HG02623 (cell line): Measurements from ENCODE around the gene MYO6.

Experiments
- ATAC-seq: cut with Tn5 transposase; IDR thresholded peaks from one replicate; pipeline ENCODE4 v1.9.1; 2021; ENCODE audit warnings: moderate library complexity; ENCODE audit not compliant: unreplicated experiment

The MYO6 gene

GRCh38 chr6:75819776-75820487 lies 70.9 kb downstream of the MYO6 start:
- no peak for ATAC-seq

- peak; percentile 71 for ATAC-seq
Observed at GRCh38 chr6:75824160-75824559, 75.1 kb downstream of the MYO6 start.

- no peak for ATAC-seq
Observed at GRCh38 chr6:75827163-75827562, 78.1 kb downstream of the MYO6 start.

DNA sequence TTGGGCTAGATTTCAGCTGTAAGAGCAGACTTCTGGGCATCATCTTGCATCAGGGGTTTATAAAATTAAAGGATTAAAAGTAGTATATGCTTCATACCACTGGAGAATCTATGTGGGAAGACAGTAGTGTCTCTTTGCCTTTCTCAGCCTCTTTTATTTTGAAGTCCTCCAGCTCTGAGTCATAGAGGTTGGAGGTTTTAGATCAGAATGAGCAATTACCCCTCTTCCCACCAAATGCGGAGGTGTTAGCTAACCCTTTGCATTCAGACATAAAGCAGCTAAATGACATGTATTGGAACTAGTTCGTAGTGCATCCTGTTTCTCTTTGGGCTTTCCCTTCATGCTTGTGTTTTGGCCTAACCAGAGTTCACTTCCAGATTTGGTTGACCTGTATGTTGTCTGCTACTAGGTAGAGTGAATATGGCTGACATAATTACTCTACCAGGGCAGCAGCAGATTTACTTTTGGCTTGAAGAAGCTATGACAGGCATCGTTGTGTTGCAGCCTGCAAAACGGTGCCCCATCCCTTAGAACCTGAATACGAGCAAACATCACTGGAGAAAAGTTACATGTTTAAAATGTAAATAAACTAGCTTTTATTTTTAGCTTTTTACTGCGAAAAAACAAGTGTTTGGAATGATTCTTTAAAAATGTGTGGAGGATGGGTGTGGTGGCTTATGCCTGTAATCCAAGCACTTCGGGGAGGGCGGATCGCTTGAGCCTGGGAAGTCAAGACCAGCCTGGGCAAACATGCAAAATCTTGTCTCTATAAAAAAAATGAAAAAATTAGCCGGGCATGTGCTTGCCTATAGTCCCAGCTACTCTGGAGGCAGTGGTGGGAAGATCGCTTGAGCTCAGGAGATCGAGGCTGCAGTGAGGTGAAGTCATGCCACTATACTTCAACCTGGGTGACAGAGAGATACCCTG lies 82.2 kb downstream of the MYO6 start:
- peak; percentile 74 for ATAC-seq

GRCh38 chr6:75834447-75834846 lies 85.4 kb downstream of the MYO6 start:
- no peak for ATAC-seq

DNA sequence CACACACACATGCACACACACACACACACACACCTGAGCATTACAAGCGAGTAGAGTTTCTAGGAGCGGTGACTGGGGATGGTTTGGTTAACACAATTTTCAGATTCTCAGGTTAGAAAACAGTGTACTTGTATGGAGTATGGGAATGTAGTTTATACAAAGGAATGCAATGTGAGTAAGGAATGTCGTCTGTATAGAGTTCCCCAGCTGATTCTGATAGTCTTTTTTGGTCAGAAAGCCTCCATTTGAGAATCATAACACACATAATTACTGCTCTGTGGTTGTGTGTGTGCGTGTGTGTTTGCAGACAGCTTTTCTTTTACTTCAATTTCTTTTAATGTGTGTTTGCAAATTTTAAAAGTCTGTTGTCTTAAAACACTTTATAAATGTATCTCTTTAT lies 93.2 kb downstream of the MYO6 start:
- ATAC-seq = no peak

- ATAC-seq = no peak
Observed at GRCh38 chr6:75842732-75843131, 93.7 kb downstream of the MYO6 start.

GRCh38 chr6:75843396-75843795 lies 94.4 kb downstream of the MYO6 start:
- ATAC-seq = no peak

- no peak for ATAC-seq
Observed at GRCh38 chr6:75848274-75848673, 99.2 kb downstream of the MYO6 start.

DNA sequence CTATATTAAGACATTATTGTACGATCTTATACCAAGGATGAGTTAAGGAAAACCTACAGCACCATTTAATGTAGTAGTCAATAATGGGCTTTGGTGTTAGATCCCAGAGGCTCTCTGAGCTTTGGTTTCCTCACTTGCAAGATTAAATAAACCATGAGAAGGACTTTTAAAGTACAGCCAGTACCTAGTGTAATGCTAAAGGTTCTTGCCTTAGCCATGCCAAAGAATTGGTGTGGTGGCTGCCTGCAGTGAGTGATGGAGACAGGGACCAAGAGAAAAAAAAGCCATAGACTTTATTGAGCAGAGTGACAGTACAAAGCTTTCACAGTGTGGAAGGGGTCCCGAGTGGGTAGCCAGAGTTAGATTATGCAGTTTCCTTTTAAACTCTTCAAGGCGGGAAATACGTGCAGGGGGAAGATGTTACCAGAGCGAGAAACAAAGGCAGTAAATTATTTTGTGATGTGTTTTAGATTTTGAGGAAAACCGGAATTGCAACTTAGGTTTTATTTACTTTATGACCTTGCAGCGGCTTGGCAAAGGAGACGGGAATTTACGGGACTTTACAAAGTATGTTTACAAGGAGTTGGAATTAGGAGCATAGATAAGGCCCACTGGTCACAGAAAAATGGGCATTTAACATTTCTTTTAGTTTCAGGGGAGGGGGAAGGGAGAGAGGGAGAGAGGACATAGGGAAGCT lies 100.4 kb downstream of the MYO6 start:
- no peak for ATAC-seq

DNA sequence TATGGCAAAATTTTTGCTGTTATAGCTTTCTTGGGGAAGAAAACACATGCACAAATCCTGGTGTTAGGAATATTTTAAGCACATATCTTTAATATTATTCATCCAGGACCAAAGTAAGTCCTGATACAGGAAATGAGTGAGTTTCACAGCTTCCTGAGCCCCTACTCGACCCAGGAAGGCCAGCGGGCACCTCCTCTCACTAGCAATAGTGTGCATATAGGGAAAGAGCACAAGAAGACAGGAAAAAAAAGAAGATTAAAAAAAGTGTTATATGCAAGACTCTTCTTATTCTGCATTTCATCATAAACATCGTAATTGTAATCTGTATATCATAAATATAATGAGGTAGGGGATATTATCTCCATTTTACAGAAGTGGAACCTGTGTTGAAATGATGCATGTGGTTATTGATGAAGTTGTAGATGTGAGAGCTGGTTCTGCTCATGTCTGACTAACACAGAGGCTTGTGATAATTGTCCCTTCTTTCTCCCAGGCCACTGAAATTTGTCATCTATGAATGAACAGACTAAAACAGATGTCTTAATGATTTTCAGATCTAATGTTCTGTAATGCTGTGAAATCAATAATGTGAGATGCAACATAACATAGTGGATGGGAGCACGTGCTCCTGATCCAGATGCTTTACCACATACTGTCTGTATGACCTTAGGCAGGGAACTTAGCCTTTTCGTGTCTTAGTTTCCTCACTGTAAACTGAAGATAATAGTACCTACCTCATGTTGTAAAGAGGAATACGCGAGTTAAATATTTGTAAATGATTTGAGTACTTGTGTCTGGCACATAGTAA lies 101.2 kb downstream of the MYO6 start:
- ATAC-seq = no peak

DNA sequence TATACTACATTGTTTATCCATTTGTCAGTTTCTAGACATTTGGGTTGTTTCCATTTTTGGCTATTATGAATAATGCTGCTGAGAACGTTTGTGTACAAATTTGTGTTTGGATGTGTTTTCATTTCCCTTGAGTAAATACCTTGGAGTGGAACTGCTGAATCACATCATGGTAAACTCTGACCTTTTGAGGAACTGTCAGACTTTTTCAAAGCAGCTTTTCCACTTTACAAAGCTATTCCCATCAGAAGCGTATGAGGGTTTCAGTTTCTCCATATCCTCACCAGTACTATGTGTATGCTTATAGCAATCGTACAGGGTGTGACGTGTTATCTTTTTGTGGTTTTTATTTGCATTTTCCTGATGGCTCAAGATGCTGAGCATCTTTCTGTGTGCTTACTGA lies 103.7 kb downstream of the MYO6 start:
- no peak for ATAC-seq

- no peak for ATAC-seq
Observed at GRCh38 chr6:75853806-75854205, 104.8 kb downstream of the MYO6 start.

DNA sequence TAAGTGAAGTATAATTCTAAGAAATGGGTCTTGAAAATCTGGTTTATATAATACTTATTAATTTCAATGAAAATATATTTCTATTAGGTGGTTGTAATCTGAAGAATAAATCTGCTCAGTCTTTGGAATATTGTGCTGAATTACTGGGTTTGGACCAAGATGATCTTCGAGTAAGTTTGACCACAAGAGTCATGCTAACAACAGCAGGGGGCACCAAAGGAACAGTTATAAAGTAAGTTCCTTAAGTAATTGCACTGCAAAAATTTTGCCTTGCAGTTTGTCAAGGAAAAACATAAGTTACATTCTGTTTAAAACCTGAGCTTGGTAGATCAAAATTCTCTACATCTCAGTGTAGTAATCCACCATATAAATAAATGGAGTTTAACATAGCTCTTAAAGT lies 106.0 kb downstream of the MYO6 start:
- no peak for ATAC-seq

- no peak for ATAC-seq
Observed at GRCh38 chr6:75856902-75857301, 107.9 kb downstream of the MYO6 start.

GRCh38 chr6:75863001-75863400 lies 114.0 kb downstream of the MYO6 start:
- no peak for ATAC-seq

GRCh38 chr6:75863784-75864183 lies 114.7 kb downstream of the MYO6 start:
- ATAC-seq = no peak

- no peak for ATAC-seq
Observed at GRCh38 chr6:75864446-75864845, 115.4 kb downstream of the MYO6 start.

DNA sequence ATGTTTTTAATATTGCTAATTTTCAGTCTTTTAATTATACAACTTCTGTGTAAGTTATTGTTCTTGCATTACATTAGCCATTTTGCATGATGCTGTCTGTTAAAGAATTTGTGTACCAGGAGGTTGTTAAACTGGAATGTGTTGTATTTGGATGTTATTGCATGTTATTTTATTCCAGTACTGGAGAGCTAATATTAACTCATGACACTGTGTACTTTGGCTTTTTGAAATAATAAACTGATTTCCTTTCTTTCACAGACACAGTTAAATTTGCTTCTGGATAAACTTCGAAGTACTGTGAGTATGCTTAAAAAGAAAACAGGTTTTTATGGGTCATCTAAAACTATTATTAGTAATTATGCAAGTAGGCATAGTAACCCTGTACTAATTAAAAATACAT lies 121.3 kb downstream of the MYO6 start:
- no peak for ATAC-seq

DNA sequence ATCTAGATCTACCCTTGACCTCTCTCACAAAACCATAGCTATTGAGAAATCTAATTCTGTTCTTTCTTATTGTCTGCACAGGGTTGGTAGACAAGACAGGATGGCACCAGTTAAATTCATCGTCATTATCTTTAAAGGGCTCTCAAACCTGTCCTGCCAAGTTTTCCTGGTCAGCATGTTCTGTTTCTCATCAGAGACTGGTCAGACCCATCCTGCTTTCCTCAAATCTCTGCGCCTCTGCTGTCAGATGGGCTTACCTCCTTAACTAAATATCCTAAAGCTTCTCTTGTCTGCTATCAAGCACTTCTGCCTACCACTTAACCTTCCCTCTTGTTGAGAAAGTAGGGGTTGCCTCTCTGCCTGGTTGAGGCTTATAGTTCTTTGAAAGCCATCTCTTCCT lies 125.2 kb downstream of the MYO6 start:
- ATAC-seq = no peak

DNA sequence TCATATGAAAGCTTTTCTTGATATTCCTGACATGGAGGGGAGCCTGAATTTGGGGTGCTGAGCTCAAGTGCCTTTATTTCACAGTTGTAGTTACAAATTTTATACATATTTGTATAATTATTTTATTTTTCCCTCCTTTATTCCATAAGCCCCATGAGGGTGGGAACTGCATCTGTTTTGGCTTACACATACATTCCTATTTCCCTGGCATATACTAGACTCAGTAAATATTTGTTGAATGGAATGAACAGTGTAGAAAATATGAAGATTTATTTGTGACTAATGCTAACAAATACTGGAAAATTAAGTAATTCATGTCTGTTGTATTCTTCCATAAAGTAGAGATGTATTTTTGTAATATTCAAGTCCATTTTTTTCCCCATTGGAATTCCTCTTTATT lies 127.1 kb downstream of the MYO6 start:
- no peak for ATAC-seq
